GM12864 (cell line): ENCODE results near the gene CEP55.

Experiments used
- DNase-seq: peaks from one replicate; pipeline ENCODE4 v3.0.0-alpha.2; 2011; ENCODE audit warnings: low read depth
- H3K4me3 ChIP-seq: 2 replicates; pipeline ENCODE4 v1.5.1; 2011; ENCODE audit warnings: mild to moderate bottlenecking, low read depth, low read length, control low read depth
- TF ChIP-seq, protein P1 (sequence below): IDR thresholded peaks from 2 replicates; pipeline ENCODE4 v1.5.1; 2011; ENCODE audit warnings: low read depth, mild to moderate bottlenecking, moderate library complexity, low read length, control low read depth, inconsistent platforms; ENCODE audit errors: missing control alignments

CEP55 gene

GRCh38 chr10:93493162-93493561, 3.2 kb upstream of the CEP55 start:
- no peak for DNase-seq
- TF ChIP-seq, protein P1, sequence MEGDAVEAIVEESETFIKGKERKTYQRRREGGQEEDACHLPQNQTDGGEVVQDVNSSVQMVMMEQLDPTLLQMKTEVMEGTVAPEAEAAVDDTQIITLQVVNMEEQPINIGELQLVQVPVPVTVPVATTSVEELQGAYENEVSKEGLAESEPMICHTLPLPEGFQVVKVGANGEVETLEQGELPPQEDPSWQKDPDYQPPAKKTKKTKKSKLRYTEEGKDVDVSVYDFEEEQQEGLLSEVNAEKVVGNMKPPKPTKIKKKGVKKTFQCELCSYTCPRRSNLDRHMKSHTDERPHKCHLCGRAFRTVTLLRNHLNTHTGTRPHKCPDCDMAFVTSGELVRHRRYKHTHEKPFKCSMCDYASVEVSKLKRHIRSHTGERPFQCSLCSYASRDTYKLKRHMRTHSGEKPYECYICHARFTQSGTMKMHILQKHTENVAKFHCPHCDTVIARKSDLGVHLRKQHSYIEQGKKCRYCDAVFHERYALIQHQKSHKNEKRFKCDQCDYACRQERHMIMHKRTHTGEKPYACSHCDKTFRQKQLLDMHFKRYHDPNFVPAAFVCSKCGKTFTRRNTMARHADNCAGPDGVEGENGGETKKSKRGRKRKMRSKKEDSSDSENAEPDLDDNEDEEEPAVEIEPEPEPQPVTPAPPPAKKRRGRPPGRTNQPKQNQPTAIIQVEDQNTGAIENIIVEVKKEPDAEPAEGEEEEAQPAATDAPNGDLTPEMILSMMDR = no peak
- H3K4me3 ChIP-seq = no peak overlapping the region

DNA sequence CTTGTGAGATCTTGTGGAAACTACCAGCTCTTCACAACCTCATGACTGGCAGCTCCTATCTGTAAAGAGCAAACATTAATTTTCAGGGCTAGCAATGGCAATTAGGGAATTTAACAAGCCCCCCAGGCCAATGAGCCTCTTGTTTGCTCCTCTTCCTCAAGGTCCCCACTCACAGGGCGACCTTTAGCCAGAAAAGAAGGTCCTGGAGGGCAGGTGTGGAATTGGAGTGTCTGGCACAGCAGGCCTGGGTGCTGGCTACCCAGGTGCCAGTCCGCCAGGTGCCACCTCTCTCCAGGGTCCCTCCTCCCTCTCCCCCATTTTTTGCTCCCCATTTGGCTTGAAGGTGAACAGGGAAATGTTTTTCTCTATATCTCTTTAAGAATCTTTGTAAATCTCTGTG, 1.9 kb upstream of the CEP55 start:
- no peak overlapping the region for H3K4me3 ChIP-seq
- TF ChIP-seq, protein P1 = no peak
- DNase-seq = no peak

GRCh38 chr10:93495654-93496321, 624 bp upstream of the CEP55 start:
- peak overlapping the region; percentile 96 for H3K4me3 ChIP-seq
- TF ChIP-seq, protein P1 = no peak
- DNase-seq = no peak

DNA sequence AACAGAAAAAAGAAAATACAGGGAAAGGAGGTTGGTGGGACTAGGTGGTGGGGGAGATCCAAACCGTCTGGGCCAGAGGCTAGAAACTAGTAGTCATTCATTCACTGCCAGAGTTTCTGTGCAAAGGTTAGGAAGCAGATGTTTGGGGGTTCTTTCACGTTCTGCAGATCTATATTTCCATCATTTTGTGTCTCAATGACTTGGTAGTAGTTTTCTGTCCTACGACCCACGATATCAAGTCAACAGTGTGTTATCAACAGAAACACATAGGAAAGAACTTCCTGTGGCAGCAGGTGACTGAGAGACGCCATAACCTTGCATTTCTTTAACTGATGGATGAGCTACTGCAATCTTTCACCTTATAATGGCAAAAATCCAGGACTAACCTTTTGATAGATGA, 1.8 kb downstream of the CEP55 start:
- TF ChIP-seq, protein P1 = no peak
- DNase-seq = no peak
- H3K4me3 ChIP-seq = peak overlapping the region; percentile 96

DNA sequence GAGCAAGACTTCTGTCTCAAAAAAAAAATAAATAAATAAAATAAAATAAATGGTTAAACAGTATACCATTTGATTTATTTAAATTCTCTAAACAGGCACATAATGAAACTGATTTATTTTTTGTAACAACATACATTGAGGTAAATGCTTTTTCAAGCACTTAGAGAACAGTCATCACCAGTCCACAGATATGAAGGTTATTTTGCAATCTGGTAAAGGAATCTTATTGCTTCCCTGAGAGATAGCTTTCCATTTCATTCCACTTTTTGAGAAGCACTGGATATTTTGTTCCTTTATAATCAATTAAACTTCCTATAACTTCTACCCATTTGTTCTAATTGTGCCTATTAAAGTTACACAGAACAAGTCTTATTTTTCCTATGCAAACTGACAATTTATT, 5.2 kb downstream of the CEP55 start:
- TF ChIP-seq, protein P1 = no peak
- no peak for DNase-seq

DNA sequence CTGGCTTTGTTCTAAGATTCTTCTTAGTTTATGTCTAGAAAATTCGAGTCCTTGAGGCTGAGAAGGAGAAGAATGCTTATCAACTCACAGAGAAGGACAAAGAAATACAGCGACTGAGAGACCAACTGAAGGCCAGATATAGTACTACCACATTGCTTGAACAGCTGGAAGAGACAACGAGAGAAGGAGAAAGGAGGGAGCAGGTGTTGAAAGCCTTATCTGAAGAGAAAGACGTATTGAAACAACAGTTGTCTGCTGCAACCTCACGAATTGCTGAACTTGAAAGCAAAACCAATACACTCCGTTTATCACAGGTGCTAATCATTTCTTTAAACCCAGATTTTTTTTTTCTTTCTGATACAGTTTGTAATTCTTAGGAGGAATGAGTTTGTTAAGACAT, 6.7 kb downstream of the CEP55 start:
- TF ChIP-seq, protein P1 = no peak
- peak overlapping the region; percentile 19; the same call in 1 of the 2 replicates for H3K4me3 ChIP-seq
- DNase-seq = peak; percentile 62

More for the DNA sequence above, 5.2 kb downstream of the CEP55 start:
- H3K4me3 ChIP-seq = no peak overlapping the region

DNA sequence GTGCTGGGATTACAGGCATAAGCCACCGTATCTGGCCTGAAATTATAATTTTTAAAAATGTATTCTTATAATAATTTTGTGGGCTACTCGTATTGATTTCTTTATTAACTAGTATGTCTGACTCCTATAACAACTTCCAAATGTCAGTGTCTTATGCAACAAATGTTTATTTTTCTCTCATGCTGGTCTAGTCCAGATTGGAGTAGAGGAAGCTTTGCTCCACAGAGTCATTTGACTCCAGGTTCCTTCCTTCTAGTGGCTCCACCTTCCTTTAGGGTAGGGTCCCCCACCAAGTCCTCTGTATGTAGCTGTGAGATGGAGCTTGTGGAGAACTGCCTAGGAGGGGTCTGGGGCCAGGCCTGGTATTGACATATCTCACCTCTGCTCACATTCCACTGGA, 8.7 kb downstream of the CEP55 start:
- DNase-seq = no peak
- TF ChIP-seq, protein P1 = no peak
- no peak overlapping the region for H3K4me3 ChIP-seq
